NB4 (cell line): ENCODE results near the gene C8B.
A peak's percentile ranks its signal among the peaks of the same experiment; 100 is the strongest.

Experiments
- DNase-seq: peaks from one replicate; pipeline ENCODE4 v3.0.0; 2010; ENCODE audit warnings: low read depth
- H3K4me3 ChIP-seq: one replicate; pipeline ENCODE4 v1.5.1; 2011; ENCODE audit warnings: mild to moderate bottlenecking, low read depth, low read length, moderate library complexity
- CTCF ChIP-seq: IDR thresholded peaks from one replicate; pipeline ENCODE4 v1.5.1; 2012; ENCODE audit warnings: low read depth, low read length
- MAX ChIP-seq: IDR thresholded peaks from 2 replicates; pipeline ENCODE4 v1.6.1; 2011; ENCODE audit warnings: low read depth, low read length
- MYC ChIP-seq: IDR thresholded peaks from 2 replicates; pipeline ENCODE4 v1.6.1; 2011; ENCODE audit warnings: low read depth, low read length
- POLR2A ChIP-seq: IDR thresholded peaks from 2 replicates; pipeline ENCODE4 v1.6.1; 2011; ENCODE audit warnings: mild to moderate bottlenecking; ENCODE audit not compliant: insufficient read length; ENCODE audit errors: extremely low read depth

Gene C8B

GRCh38 chr1:56908619-56909221, 57.1 kb downstream of the C8B start:
- DNase-seq, result peak; percentile 6
- H3K4me3 ChIP-seq, result no peak overlapping the region
- no peak for TF ChIP-seq MYC
- no peak for TF ChIP-seq POLR2A
- no peak for TF ChIP-seq MAX
- no peak for TF ChIP-seq CTCF

- DNase-seq, result no peak
- no peak overlapping the region for H3K4me3 ChIP-seq
- TF ChIP-seq POLR2A (no peak), MYC (no peak), CTCF (no peak), MAX (no peak)
Observed at GRCh38 chr1:56905667-56906066, 60.1 kb downstream of the C8B start.

GRCh38 chr1:56904663-56905397, 61.0 kb downstream of the C8B start:
- no peak for TF ChIP-seq MYC
- no peak for TF ChIP-seq MAX
- no peak overlapping the region for H3K4me3 ChIP-seq
- no peak for DNase-seq

GRCh38 chr1:56903778-56904177, 62.0 kb downstream of the C8B start:
- TF ChIP-seq POLR2A (no peak), MYC (no peak), CTCF (no peak), MAX (no peak)
- no peak for DNase-seq
- no peak overlapping the region for H3K4me3 ChIP-seq

GRCh38 chr1:56901716-56902115, 64.1 kb downstream of the C8B start:
- no peak for DNase-seq
- no peak overlapping the region for H3K4me3 ChIP-seq
- TF ChIP-seq MAX (no peak), MYC (no peak)

GRCh38 chr1:56898879-56899278, 66.9 kb downstream of the C8B start:
- no peak for DNase-seq

More at GRCh38 chr1:56898879-56899278, 66.9 kb downstream of the C8B start:
- TF ChIP-seq POLR2A, result no peak
- no peak for TF ChIP-seq CTCF
- no peak for TF ChIP-seq MAX
- H3K4me3 ChIP-seq, result no peak overlapping the region
